Left ventricle myocardium inferior (tissue), 1 donor: ENCODE measurements around the gene PKMYT1. TPM values are rescaled to one million over a fixed set of nuclear protein-coding genes. Genes with fewer than 3 reads are reported as not detected.

Source experiments
- DNase-seq: peaks from one replicate; pipeline ENCODE4 v3.0.0-alpha.2; 2020
- H3K27ac ChIP-seq: fragments of 200-600 bp; replicated peaks from 2 replicates; pipeline ENCODE4 v1.8.0; 2021
- H3K27me3 ChIP-seq: fragments of 200-600 bp; 2 replicates; pipeline ENCODE4 v1.8.0; 2021; ENCODE audit warnings: low read depth
- H3K36me3 ChIP-seq: fragments of 200-600 bp; 2 replicates; pipeline ENCODE4 v1.8.0; 2021
- H3K4me1 ChIP-seq: fragments of 200-600 bp; 2 replicates; pipeline ENCODE4 v1.8.0; 2021
- H3K4me3 ChIP-seq: fragments of 200-600 bp; 2 replicates; pipeline ENCODE4 v1.8.0; 2021; ENCODE audit warnings: mild to moderate bottlenecking, moderate library complexity
- H3K9me3 ChIP-seq: fragments of 200-600 bp; replicated peaks from 2 replicates; pipeline ENCODE4 v1.8.0; 2021
- intact Hi-C: fragments of 100-400 bp; cut with micrococcal nuclease; formaldehyde crosslinking; loops from one replicate; pipeline ENCODE4 v1.11.0; 2022
- total RNA-seq: library from RNA; stranded (reverse); fragmentation: NEBNext Ultra II Directional; extraction: Animal tissue kit (Norgen Biotek cat#: 25700); gene quantifications from one replicate; pipeline ENCODE4 v1.2.1, GENCODE V29; 2021
- TF ChIP-seq, protein P1 (sequence below): fragments of 200-600 bp; IDR thresholded peaks from 2 replicates; pipeline ENCODE4 v1.8.0; 2021; ENCODE audit warnings: antibody characterized with exemption, mild to moderate bottlenecking, borderline replicate concordance
- donor health status: DM: no; HTN: yes; CAD: no; lungs with severe emphysema.

PKMYT1 gene
- total RNA-seq, 1 donor from 2014 or later: 1.3 TPM

DNA sequence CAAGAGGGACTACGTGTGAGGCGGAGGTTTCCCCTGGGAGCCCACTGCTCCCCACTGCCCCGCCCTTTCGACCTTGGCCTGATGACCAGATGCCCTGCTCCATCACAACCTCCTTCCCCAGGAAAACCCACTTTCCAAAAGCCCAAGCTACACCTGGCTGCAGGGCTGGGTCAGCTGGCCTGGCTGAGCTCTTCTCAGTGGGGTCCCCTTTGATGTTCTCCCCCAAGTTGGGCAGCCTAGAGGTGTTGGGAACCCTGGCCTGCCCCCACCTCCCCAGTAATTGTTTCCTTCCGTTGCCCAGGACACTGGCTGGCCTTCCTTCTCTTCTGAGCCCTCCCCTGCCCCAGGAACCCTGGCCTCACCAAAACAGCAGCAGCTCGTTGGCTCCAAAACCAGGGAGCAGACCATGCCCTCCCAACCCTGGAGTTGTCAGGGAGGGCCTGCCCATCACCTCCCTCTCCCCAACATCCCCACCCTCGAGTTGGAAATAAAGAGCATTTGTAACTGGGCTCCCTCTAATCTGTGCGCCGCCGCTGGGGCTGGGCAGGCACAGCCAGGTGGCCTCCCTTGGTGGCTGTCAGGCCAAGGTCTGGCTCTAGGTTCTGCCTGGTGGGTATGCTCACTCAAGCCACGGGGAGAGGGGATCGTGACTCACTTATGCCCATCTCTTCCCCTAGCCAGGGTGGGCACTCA lies 33.9 kb upstream of the PKMYT1 start:
- H3K27ac ChIP-seq: no peak overlapping the region
- TF ChIP-seq, protein P1, sequence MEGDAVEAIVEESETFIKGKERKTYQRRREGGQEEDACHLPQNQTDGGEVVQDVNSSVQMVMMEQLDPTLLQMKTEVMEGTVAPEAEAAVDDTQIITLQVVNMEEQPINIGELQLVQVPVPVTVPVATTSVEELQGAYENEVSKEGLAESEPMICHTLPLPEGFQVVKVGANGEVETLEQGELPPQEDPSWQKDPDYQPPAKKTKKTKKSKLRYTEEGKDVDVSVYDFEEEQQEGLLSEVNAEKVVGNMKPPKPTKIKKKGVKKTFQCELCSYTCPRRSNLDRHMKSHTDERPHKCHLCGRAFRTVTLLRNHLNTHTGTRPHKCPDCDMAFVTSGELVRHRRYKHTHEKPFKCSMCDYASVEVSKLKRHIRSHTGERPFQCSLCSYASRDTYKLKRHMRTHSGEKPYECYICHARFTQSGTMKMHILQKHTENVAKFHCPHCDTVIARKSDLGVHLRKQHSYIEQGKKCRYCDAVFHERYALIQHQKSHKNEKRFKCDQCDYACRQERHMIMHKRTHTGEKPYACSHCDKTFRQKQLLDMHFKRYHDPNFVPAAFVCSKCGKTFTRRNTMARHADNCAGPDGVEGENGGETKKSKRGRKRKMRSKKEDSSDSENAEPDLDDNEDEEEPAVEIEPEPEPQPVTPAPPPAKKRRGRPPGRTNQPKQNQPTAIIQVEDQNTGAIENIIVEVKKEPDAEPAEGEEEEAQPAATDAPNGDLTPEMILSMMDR: no peak
- H3K36me3 ChIP-seq: no peaks in the 10 kb centered on the region
- intact Hi-C loops: no loop called here
- no peaks in the 10 kb centered on the region for H3K9me3 ChIP-seq
- peaks cover 97% of the 10 kb centered on the region for H3K27me3 ChIP-seq
- peaks cover 8% of the 10 kb centered on the region for H3K4me1 ChIP-seq
- H3K4me3 ChIP-seq: no peak overlapping the region
- no peak for DNase-seq

DNA sequence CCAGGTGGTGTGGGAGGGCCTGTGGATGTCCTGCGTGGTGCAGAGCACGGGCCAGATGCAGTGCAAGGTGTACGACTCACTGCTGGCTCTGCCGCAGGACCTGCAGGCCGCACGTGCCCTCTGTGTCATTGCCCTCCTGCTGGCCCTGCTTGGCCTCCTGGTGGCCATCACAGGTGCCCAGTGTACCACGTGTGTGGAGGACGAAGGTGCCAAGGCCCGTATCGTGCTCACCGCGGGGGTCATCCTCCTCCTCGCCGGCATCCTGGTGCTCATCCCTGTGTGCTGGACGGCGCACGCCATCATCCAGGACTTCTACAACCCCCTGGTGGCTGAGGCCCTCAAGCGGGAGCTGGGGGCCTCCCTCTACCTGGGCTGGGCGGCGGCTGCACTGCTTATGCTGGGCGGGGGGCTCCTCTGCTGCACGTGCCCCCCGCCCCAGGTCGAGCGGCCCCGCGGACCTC lies 33.3 kb upstream of the PKMYT1 start:
- H3K9me3 ChIP-seq: no peaks in the 10 kb centered on the region

DNA sequence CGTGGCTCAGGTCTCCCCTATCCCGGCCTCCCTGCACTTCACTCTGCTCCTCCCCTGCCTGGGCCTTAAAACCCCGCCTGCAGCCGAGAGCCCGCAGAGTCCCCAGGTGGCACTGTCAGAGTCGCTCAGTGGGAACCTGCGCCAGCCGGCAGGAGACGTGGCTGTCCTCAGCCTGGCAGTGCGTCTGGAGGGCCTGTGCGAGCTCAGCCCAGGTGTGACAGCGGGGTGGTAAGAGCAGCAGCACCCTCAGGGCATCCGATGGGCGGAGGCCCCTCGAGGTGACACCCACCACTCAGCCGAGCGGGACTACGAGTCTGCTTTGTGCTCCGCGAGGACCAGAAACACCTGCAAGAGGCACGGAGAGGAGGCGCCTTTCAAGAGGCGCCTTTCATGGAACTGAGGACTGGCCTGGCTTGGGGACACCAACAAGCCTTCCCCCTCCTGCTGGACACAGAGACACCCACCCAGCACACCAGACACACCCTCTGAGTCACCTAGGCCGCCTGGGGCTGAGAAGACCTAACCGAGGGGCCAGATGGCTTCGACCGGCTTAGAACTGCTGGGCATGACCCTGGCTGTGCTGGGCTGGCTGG lies 32.7 kb upstream of the PKMYT1 start, which contains the start of gene CLDN9:
CLDN9 (plus strand) TSS at position 96 of the 593 bp plus-strand sequence; CDS start at position 536, 440 bp downstream.
- intact Hi-C loops: no loop called here
- Histone ChIP-seq H3K4me1 (peaks cover 2% of the 10 kb centered on the region), H3K9me3 (no peaks in the 10 kb centered on the region), H3K27me3 (peaks cover 97% of the 10 kb centered on the region), H3K36me3 (no peaks in the 10 kb centered on the region), H3K27ac (no peak within 1 kb of the TSS), H3K4me3 (no peak within 1 kb of the TSS)
- TF ChIP-seq, protein P1: no peak
- DNase-seq: no peak

More for the DNA sequence above, 33.3 kb upstream of the PKMYT1 start:
- TF ChIP-seq, protein P1: no peak
- Histone ChIP-seq H3K36me3 (no peaks in the 10 kb centered on the region), H3K27me3 (peaks cover 97% of the 10 kb centered on the region), H3K27ac (no peak overlapping the region), H3K4me1 (peaks cover 8% of the 10 kb centered on the region), H3K4me3 (no peak overlapping the region)
- intact Hi-C loops: no loop called here
- no peak for DNase-seq

DNA sequence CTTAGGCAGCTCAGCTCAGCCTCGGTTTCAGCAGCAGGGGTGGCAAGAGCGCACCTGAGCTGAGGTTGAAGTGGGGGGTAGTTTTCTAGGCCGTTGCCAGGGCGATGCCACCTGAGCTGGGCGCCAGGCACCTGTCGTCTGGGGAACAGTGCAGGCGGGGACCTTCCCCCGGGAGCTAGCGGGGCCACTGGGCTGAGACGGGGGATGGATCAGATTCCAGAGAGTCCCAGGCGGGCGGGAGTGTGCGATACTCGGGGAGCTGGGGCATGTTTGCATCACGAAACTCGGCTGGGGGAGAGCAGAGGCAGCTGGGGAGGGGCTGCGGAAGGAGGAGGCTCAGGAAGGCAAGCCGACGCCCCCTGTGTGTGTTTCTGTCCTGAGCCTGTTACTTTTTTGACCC lies 32.0 kb upstream of the PKMYT1 start:
- Histone ChIP-seq H3K4me3 (no peak overlapping the region), H3K4me1 (no peaks in the 10 kb centered on the region), H3K27me3 (peaks cover 97% of the 10 kb centered on the region), H3K27ac (no peak overlapping the region), H3K36me3 (no peaks in the 10 kb centered on the region), H3K9me3 (no peaks in the 10 kb centered on the region)
- DNase-seq: no peak
- intact Hi-C loops: no loop called here
- TF ChIP-seq, protein P1: no peak

DNA sequence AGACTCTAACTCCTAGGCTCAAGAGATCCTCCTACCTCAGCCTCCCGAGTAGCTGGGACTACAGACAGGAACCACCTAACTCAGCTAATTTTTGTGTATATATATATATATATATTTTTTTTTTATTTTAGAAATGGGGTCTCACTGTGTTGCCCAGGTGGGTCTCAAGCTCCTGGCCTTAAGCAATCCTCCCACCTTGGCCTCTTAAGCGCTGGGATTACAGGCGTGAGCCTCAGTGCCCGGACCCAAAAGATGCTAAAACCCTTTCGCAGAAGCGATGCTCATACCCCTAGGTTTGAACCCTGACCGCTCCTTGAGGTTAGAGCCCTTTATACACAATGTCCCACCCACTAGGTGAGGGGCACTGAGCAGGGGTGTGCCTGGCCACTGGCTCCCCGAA lies 30.3 kb upstream of the PKMYT1 start:
- Histone ChIP-seq H3K27ac (no peak overlapping the region), H3K4me1 (no peaks in the 10 kb centered on the region), H3K4me3 (no peak overlapping the region), H3K36me3 (no peaks in the 10 kb centered on the region), H3K27me3 (peaks cover 100% of the 10 kb centered on the region), H3K9me3 (no peaks in the 10 kb centered on the region)
- DNase-seq: no peak
- TF ChIP-seq, protein P1: no peak
- intact Hi-C loops: no loop called here
